ENCODE results near the gene SELENOH. TPM values are rescaled to one million over a fixed set of nuclear protein-coding genes. Genes with fewer than 3 reads are reported as not detected.

Gene SELENOH
- total RNA-seq (2021) (192 and 212 TPM in 2 replicates), Bru-seq, nascent RNA (percentile 97 among the genes with signal in this experiment), BruChase-seq, experiment 1, labeled RNA remaining after a 2-hour chase (percentile 95 among the genes with signal in this experiment), BruChase-seq, experiment 2, labeled RNA remaining after a 6-hour chase (percentile 95 among the genes with signal in this experiment)
- long read RNA-seq, transcript SELENOH-204 (4 exons, 818 nt), result major isoform, 217 of 233 reads
- long read RNA-seq, transcript SELENOH-201 (3 exons, 833 nt), result minor isoform, 5 of 233 reads
- long read RNA-seq, partial matches to known transcripts, result 3 of 233 reads
- long read RNA-seq, other reads (novel, unspliced or antisense), result 5 of 233 reads

DNA sequence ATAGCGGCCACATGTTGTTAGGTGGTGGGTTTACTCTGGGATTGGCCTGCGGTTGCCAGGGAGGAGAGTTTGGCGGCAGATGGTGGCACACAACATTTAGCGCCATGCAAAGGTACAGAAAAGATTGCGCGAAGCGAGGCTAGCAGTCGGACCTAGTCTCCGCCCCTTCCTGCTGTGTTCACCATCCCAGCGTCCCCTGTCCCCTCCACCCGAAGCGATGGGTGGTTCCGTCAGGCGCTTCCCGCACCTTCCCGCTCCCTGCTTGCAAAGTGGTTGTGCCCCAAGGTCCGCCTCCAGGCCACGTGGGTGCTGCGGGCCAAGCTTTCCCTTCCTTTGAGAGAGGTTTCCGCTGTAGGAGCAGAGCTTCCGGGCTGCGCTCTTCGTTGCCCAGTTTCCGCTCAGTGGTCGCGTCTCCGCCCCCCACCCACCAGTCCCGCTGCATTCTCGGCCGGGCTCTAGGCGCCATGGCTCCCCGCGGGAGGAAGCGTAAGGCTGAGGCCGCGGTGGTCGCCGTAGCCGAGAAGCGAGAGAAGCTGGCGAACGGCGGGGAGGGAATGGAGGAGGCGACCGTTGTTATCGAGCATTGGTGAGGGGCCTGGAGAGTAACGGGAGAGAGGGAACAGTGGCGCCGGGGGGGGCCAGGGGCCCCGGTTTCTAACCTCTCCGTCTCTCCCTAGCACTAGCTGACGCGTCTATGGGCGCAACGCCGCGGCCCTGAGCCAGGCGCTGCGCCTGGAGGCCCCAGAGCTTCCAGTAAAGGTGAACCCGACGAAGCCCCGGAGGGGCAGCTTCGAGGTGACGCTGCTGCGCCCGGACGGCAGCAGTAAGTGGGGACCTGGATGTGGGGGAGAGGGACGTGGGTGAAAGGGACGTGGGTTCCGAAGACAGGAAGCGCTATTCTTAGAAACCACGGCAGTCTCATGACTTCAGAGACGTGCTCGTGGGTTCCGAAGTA, at the start of gene SELENOH:
Gene SELENOH, plus strand, starts transcription at position 360 of the 955 bp plus-strand sequence. Its CDS starts 105 bp downstream, at position 465.
- ChIA-PET CTCF (interaction anchor here (0.6 to 1.0 kb wide), 2 partner anchors 8 to 59 kb away, joined by 3 to 4 read pairs; no protein-coding TSS in a partner anchor), POLR2A (ENCODE audit: low non-redundant PET) (interaction anchor here (0.6 to 1.3 kb wide), 3 partner anchors 35 to 1074 kb away, joined by 3 to 5 read pairs (median 3); no protein-coding TSS in a partner anchor)
- Histone ChIP-seq H3K27ac (ENCODE audit: low read depth, low read length, poor library complexity, severe bottlenecking) (peak within 1 kb of the TSS; percentile 95), H3K4me1 (ENCODE audit: insufficient read depth, low read length, poor library complexity, severe bottlenecking) (peaks cover 11% of the 10 kb centered on the region), H3K27me3 (replicated peaks; ENCODE audit: insufficient read depth, low read depth, low read length, poor library complexity) (no peaks in the 10 kb centered on the region), H3K4me3 (ENCODE audit: low read depth, low read length, poor library complexity, severe bottlenecking) (peak within 1 kb of the TSS; percentile 88), H3K9me3 (ENCODE audit: low read depth, low read length, poor library complexity, severe bottlenecking) (no peaks in the 10 kb centered on the region), H3K36me3 (ENCODE audit: insufficient read depth, low read length, poor library complexity, severe bottlenecking) (peaks cover 46% of the 10 kb centered on the region)
- no peak for TF ChIP-seq EZH2 (IDR thresholded peaks at IDR 0.05; ENCODE audit: borderline replicate concordance, low read depth, low read length, poor library complexity, severe bottlenecking)
- TF ChIP-seq, protein P1, sequence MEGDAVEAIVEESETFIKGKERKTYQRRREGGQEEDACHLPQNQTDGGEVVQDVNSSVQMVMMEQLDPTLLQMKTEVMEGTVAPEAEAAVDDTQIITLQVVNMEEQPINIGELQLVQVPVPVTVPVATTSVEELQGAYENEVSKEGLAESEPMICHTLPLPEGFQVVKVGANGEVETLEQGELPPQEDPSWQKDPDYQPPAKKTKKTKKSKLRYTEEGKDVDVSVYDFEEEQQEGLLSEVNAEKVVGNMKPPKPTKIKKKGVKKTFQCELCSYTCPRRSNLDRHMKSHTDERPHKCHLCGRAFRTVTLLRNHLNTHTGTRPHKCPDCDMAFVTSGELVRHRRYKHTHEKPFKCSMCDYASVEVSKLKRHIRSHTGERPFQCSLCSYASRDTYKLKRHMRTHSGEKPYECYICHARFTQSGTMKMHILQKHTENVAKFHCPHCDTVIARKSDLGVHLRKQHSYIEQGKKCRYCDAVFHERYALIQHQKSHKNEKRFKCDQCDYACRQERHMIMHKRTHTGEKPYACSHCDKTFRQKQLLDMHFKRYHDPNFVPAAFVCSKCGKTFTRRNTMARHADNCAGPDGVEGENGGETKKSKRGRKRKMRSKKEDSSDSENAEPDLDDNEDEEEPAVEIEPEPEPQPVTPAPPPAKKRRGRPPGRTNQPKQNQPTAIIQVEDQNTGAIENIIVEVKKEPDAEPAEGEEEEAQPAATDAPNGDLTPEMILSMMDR (conservative IDR thresholded peaks at IDR 0.05; ENCODE audit: low read depth, low read length), result no peak
- peak; percentile 100 for DNase-seq (ENCODE audit: low spot score)
- intact Hi-C loops (cut with micrococcal nuclease; ENCODE audit: unreplicated experiment), result no loop called here
- no TSS peak for BruUV-seq (replicated peaks)

DNA sequence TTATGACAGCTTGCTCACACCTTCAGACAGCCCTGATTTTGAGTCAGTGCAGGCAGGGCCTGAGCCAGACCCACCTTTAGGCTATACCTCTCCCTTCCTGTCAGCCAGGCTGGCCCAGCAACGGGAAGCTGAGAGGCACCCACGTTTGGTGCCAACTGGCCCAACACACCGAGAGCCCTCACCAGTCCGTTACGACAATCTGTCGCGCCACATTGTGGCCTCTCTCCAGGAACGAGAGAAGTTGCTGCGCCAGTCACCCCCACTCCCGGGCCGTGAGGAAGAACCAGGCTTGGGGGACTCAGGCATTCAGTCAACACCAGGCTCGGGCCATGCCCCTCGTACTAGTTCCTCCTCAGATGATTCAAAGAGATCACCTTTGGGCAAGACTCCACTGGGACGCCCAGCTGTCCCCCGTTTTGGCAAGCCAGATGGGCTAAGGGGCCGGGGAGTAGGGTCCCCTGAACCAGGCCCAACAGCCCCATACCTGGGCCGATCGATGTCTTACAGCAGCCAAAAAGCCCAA, 42.4 kb upstream of the SELENOH start:
- Histone ChIP-seq H3K36me3 (ENCODE audit: insufficient read depth, low read length, poor library complexity, severe bottlenecking) (peaks cover 80% of the 10 kb centered on the region), H3K27me3 (replicated peaks; ENCODE audit: insufficient read depth, low read depth, low read length, poor library complexity) (no peaks in the 10 kb centered on the region), H3K4me1 (ENCODE audit: insufficient read depth, low read length, poor library complexity, severe bottlenecking) (no peaks in the 10 kb centered on the region), H3K4me3 (ENCODE audit: low read depth, low read length, poor library complexity, severe bottlenecking) (no peak overlapping the region), H3K9me3 (ENCODE audit: low read depth, low read length, poor library complexity, severe bottlenecking) (no peaks in the 10 kb centered on the region), H3K27ac (ENCODE audit: low read depth, low read length, poor library complexity, severe bottlenecking) (no peak overlapping the region)
- POLR2A ChIA-PET (ENCODE audit: low non-redundant PET), result no interaction called here
- no peak for DNase-seq (ENCODE audit: low spot score)
- CTCF ChIA-PET, result no interaction called here
- no TSS peak for BruUV-seq (replicated peaks)
- intact Hi-C loops (cut with micrococcal nuclease; ENCODE audit: unreplicated experiment), result no loop called here
- TF ChIP-seq, protein P1 (conservative IDR thresholded peaks at IDR 0.05; ENCODE audit: low read depth, low read length), result no peak
- no peak for TF ChIP-seq EZH2 (IDR thresholded peaks at IDR 0.05; ENCODE audit: borderline replicate concordance, low read depth, low read length, poor library complexity, severe bottlenecking)

DNA sequence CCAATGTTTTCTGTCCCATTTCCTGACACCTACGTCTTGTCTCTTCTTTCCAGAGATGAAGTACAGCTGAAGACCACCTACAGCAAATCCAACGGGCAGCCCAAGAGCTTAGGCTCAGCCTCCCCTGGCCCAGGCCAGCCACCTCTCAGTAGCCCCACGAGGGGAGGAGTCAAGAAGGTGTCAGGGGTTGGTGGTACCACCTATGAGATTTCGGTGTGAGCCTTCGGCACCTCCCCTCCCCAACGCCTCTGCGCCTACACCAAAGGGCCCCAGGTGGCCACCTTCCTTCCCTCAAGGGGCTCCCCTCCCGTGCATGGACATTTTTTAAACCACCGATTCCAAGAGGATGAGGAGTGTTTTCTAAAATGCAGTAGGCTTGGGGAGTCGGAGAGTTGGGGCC, 41.5 kb upstream of the SELENOH start:
- Histone ChIP-seq H3K9me3 (ENCODE audit: low read depth, low read length, poor library complexity, severe bottlenecking) (no peaks in the 10 kb centered on the region), H3K36me3 (ENCODE audit: insufficient read depth, low read length, poor library complexity, severe bottlenecking) (peaks cover 81% of the 10 kb centered on the region), H3K27ac (ENCODE audit: low read depth, low read length, poor library complexity, severe bottlenecking) (no peak overlapping the region), H3K4me1 (ENCODE audit: insufficient read depth, low read length, poor library complexity, severe bottlenecking) (no peaks in the 10 kb centered on the region), H3K27me3 (replicated peaks; ENCODE audit: insufficient read depth, low read depth, low read length, poor library complexity) (no peaks in the 10 kb centered on the region), H3K4me3 (ENCODE audit: low read depth, low read length, poor library complexity, severe bottlenecking) (no peak overlapping the region)
- DNase-seq (ENCODE audit: low spot score), result no peak
- no TSS peak for BruUV-seq (replicated peaks)
- intact Hi-C loops (cut with micrococcal nuclease; ENCODE audit: unreplicated experiment), result no loop called here
- POLR2A ChIA-PET (ENCODE audit: low non-redundant PET), result no interaction called here
- TF ChIP-seq, protein P1 (conservative IDR thresholded peaks at IDR 0.05; ENCODE audit: low read depth, low read length), result no peak
- no peak for TF ChIP-seq EZH2 (IDR thresholded peaks at IDR 0.05; ENCODE audit: borderline replicate concordance, low read depth, low read length, poor library complexity, severe bottlenecking)
- CTCF ChIA-PET, result no interaction called here
